Limb (tissue), 2 donors: ENCODE data around the gene TRIM17.
"Not testable (repeated sequence)": the region's sequence is repeated elsewhere in the genome, so short reads cannot be mapped to it uniquely, and the experiment has no call there.

Source experiments
- DNase-seq, 2 donors: peaks; one replicate each; pipeline ENCODE4 v3.0.0-alpha.2; 2016; ENCODE audit errors: extremely low spot score in 2 of 2

The TRIM17 gene

GRCh38 chr1:228450200-228450599, 33.5 kb upstream of the TRIM17 start:
- no peak for DNase-seq

DNA sequence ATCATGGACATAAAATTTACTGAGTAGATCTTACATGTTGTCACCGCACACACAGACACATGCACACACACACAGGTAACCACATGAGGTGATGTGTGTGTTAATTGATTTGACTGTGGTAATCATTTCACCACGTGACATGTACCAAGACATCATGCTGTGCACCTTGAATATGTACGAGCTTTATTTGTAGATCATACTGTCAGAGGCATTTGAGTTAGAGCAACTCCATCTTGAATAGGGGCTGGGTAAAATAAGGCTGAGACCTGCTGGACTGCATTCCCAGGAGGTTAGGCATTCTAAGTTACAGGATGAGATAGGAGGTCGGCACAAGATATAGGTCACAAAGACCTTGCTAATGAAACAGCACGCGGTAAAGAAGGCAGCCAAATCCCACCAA, 31.7 kb upstream of the TRIM17 start:
- DNase-seq = no peak

- no peak for DNase-seq
These were observed 30.2 kb upstream of the TRIM17 start for GRCh38 chr1:228446852-228447251.

GRCh38 chr1:228445843-228446650, 29.4 kb upstream of the TRIM17 start:
- DNase-seq = peak in 1 of 2 donors; percentile 61

GRCh38 chr1:228445490-228445842, 28.8 kb upstream of the TRIM17 start:
- no peak for DNase-seq

- DNase-seq = no peak
These were observed 26.7 kb upstream of the TRIM17 start for GRCh38 chr1:228443395-228443794.

GRCh38 chr1:228440761-228441500, 24.3 kb upstream of the TRIM17 start:
- DNase-seq = no peak

- no peak for DNase-seq
These were observed 21.6 kb upstream of the TRIM17 start for GRCh38 chr1:228438266-228438665.

- DNase-seq = no peak
These were observed 20.8 kb upstream of the TRIM17 start for GRCh38 chr1:228437424-228437962.

GRCh38 chr1:228434689-228435088, 18.0 kb upstream of the TRIM17 start:
- no peak for DNase-seq

GRCh38 chr1:228433337-228434053, 16.8 kb upstream of the TRIM17 start:
- DNase-seq = not testable (repeated sequence)

GRCh38 chr1:228430243-228430642, 13.6 kb upstream of the TRIM17 start:
- DNase-seq = no peak

DNA sequence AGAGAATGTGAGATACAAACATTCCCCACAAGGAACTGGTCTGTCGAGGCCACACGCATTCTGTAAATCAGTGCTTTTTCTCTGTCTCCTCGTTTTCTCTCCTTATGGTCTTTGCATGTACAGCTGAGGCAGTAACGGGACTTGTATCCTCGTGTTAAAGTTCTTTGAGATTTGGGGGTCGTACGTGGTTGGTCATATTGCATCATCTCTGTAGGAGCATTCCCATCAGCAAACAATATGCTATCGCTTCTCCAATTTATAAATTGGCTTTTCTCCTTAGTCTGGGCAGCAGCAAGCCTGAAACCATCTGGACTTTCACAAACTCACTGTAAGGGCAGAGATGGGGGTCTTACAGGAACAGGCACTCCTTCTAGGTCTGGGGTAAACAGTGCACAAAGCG, 13.0 kb upstream of the TRIM17 start:
- DNase-seq = no peak

DNA sequence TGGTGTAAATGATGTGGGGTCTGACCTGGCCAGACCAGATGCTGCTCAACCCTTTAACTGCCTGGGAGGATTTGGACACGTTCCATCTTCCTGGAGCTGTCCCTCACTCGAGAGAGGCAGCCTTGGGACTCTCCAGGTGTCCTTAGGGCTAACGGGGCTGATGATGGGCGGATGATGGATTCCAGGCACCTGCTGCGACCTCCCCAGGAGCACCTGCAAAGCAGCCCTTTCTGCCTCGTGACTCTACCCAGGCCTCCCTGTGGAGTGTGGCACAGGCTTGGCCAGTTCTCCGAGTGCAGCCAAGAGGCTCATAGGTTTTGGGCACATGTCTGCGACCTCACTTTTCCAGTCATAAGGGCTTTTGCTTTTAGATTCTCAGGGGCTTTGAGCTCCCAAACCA, 12.3 kb upstream of the TRIM17 start:
- no peak for DNase-seq

- DNase-seq = no peak
These were observed 11.8 kb upstream of the TRIM17 start for GRCh38 chr1:228428412-228428811.

DNA sequence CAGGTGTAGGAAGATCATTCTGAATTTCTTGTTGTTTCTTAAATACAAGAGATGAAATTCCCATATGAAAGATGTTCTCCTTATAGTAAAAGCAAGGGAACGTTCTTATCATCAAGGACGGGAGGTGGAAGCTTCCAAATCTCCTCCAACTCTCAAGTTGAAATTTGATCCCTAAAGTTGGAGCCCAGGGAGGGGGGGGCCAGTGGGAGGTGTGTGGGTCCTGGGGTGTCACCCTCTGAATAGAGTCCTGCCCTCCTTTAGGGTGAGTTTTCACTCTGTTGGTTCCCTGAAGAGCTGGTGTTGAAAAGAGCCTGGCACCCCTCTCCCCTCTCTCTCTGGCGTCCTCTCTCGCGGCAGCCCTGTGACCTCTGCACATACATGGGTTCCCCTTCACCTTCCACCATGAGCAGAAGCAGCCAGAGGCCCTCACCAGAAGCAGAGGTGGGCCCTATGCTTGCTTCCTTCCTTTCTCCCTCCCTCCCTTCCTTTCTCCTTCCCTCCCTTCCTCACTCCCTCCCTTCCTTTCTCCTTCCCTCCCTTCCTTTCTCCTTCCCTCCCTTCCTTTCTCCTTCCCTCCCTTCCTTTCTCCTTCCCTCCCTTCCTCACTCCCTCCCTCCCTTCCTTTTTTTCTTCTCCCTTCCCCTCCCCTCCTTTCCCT, 10.0 kb upstream of the TRIM17 start:
- DNase-seq = no peak

DNA sequence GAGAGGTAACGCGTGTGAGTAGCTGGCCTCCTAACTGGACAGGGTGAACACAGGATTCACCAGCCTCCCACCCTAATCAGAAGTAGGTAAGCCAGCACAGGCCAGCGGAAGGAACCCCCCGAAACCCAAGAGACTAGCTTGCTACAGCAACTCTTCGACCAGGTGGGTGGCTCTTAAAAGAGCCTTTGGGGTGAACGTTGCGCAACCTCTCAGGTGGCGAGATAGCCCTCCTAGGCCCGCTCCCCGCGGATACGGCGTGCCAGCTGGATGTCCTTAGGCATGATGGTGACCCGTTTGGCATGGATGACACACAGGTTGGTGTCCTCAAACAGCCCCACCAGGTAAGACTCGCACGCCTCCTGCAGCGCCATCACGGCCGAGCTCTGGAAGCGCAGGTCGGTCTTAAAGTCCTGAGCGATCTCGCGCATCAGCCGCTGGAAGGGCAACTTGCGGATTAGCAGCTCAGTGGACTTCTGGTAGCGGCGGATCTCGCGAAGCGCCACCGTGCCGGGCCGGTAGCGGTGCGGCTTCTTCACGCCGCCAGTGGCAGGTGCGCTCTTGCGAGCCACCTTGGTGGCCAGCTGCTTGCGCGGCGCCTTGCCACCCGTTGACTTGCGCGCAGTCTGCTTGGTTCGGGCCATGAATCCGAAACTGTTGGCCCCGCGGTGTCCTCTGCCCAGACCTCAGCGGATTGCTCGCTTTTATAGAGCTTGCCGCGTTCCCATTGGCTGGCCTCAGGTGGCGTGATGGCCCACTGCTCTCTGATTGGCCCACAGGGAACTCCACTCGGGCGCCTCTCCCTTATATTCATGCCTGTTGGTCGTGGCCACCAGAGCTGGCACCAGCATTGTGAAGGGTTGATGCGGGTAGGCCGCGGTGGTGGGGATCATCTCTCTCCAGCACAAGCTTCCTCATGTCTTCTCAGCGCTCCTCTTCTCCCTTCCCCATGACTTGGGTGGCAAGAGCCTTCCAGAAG, 8.3 kb upstream of the TRIM17 start:
- no peak for DNase-seq

- DNase-seq = no peak
These were observed 6.9 kb upstream of the TRIM17 start for GRCh38 chr1:228423404-228424053.

- DNase-seq = no peak
These were observed 4.5 kb upstream of the TRIM17 start for GRCh38 chr1:228420968-228421826.
